Activated T-helper 9 cell treated with anti-CD3 and anti-CD28 coated beads, Interleukin-2, amount 50 U/mL, for 16 hours (primary cell): Measurements from ENCODE around the gene FOXP1.

Experiments
- DNase-seq: peaks from one replicate; pipeline ENCODE4 v3.0.0-alpha.2; 2020; ENCODE audit warnings: low read depth

The FOXP1 gene

DNA sequence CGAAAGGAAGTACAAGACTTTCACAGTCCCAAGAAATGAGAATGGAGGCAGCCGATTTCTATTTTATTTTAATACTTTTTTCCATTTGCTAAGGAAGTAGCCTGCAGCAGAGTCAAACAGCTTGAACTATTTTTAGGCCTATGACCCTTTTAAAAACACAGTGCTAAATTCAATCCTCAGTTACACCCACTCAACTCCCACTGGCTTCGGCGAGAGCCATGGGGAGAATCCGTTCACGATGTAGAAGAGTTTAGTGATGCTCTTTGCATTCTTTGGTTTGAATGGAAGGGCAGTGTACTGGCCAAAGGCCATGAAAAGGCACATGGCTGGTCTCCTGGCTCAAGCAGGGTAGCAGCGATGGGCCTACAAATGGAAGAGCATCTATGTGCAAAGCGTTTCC is 343.5 kb downstream of the FOXP1 start:
- DNase-seq: no peak

DNA sequence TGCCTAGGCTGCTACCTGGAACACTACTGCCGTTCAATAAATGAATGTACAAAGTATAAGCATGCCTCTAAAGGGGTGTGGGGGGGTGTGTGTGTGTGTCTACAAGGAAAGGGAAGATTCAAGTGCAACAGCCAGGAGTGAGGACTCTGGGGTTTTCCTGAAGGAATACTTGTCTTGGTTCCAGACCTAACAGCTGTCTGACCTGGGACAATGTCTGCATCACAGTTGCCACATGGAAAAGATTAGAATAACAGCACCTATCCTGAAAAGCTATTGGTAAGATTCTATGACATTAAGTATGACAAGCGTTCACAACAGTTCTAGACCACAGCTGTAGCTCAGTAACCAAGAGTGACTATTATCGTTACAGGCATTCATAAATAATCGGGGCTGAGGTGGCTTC is 345.2 kb downstream of the FOXP1 start:
- DNase-seq: no peak

DNA sequence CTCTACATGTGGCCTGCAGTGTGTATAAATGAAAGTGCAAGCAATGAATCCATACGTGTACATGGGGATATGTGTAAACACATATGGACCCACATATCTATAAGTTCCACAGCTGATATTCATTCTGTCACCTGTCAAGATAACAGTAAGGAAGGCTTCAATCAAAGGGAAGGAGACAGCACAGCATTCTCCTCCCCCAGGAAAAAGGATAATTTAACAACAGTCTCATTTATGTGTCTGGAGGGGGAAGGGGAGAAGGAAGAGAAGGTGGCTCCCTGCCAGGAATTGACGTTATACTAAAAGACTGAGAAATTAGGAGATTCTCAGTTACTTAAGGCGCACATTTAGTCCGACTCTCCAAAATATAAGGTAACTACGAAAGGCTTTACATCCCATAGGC is 345.9 kb downstream of the FOXP1 start:
- no peak for DNase-seq

- DNase-seq: no peak
Observed at GRCh38 chr3:71235846-71236245, 347.7 kb downstream of the FOXP1 start.

DNA sequence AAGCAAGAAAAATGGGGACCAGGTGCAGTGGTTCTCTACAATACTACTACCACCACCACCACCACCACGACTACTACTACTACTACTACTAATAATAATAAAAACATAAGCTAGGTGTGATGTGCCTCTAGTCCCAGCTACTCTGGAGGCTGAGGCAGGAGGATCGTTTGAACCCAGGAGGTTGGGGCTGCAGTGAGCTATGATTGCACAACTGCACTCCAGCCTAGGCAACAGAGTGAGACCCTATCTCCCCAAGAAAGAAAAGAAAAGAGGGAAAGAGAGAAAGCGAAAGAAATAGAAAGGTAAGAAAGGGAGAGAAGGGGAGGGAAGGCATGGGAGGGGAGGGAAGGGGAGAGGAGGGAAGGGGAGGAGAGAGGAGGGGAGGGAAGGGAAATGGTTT is 350.6 kb downstream of the FOXP1 start:
- no peak for DNase-seq

- DNase-seq: no peak
Observed at GRCh38 chr3:71232175-71232679, 351.3 kb downstream of the FOXP1 start.

- DNase-seq: no peak
Observed at GRCh38 chr3:71231680-71232079, 351.8 kb downstream of the FOXP1 start.

GRCh38 chr3:71229905-71230657 is 353.4 kb downstream of the FOXP1 start:
- no peak for DNase-seq

DNA sequence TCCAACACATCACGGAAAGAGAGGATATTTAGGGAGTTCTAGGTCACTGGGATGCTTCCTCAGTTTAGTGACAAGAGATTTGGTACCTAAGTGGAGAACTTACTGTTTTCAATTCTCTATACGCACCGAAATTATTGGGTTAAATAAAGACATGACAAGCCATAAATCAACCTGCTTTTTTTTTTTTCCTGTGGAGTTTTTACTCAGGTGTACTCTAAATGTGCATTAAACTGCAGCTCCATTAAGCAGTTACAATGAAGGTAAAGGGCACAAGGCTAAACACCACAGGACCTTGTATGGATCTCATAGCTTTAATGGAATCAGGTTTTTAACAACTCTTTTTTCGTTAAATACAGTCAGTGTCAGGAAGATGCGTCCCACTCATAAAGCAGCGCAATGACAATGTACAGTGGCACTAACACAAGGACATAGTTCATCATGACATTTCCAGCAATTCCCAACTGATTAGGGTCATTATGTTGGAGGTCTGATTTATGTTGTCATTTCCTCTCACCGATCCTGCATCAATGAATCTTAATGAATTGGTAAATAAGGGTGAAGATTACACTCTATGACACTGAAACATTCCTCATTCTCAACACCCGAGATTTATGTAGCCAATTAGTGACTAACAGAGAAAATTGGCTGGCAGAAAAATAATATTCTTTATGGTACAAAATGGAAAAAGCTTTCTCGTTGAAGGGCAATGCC is 355.2 kb downstream of the FOXP1 start:
- no peak for DNase-seq

GRCh38 chr3:71227270-71227661 is 356.3 kb downstream of the FOXP1 start:
- no peak for DNase-seq

DNA sequence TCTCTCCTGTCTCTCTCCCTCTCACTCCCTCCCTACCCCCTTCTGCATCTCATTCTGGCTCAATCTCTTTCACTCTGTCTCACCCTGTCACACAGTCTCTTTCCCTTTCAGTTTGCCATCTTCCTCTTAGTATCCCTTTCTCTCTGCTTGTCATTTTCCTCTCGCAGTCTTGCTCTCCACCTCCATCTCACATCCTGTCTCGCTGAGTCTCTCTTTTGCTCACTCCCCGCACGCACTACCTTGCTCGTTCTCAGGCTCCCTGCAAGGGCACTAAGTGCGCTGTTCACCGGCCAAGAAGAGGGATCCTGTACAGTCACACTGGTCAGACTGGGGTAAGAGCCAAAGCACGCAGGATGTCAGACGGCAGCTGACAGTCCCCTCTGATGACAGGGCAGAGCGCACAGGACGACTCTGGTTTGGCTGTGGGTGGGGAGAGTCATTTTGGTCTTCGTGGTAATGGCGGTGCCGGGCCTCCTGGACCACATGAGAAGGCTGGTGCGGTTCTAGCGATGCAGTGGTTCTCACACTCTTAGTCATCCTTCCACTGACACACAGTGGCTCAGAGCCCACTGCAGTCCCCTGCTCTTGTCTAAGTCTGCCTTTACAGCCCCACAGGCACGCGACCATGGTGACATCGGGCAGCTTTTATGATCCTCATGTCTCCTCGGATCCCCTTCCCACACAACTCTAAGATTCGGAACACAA is 356.8 kb downstream of the FOXP1 start:
- peak; percentile 81 for DNase-seq

DNA sequence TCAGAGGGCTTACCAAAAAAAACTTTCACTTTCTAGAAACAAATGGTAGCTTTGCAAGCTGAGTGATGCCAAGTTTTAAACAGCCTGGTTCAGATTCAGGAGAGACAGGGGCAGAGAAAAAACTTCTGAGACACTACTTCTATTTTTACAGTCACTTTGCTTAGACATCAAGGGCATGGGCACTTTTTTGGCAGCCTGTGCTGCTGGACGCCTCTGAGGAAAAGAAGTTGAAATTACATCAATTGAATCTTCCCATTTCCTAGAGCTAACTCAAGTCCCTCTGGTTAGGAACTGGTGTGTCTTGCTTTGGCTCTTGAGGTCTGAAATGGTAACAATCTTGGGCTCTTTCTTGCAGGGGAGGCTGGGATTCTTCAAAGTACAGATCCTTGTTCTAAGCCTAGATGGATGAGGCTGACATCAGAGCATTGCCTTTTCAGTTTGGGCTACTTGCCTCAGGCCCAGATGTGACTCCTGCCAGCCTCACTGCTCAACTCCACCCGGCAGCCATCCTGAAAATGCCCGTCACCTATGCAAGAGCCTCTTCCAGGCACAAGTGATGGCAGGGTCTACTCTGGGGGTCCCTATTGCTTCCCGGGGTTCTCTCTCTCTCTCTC is 357.5 kb downstream of the FOXP1 start:
- DNase-seq: no peak

DNA sequence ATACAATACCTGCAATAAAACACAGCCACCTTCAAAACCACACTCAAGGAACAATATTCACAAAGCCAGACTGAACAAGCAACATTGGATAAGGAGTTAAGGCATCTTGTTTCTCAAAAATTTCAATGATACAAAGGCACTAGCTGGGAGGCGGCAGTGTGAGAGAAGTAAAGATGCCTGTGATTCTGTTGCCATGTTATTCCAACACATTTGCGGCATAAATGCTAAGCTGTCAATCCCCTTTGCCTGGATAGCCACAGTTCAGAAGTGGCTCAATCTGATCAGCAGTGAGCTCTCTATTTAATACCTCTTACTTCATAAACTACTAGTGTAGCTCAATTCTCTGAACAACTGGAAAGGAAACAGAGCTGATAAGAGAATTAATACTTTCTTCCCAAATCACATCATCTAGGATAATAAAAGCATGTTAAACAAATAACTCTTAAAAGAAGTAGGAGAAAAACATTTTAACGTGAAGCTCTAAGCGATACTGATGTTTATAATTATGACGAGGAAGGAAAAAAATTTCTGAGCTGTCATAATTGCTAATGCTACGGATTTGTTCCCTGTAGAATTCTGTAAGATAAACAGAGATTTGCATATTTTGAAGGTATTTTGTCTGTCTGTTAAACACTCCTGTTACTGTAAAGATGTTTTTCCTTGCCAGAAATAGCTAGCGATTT is 358.4 kb downstream of the FOXP1 start:
- no peak for DNase-seq

DNA sequence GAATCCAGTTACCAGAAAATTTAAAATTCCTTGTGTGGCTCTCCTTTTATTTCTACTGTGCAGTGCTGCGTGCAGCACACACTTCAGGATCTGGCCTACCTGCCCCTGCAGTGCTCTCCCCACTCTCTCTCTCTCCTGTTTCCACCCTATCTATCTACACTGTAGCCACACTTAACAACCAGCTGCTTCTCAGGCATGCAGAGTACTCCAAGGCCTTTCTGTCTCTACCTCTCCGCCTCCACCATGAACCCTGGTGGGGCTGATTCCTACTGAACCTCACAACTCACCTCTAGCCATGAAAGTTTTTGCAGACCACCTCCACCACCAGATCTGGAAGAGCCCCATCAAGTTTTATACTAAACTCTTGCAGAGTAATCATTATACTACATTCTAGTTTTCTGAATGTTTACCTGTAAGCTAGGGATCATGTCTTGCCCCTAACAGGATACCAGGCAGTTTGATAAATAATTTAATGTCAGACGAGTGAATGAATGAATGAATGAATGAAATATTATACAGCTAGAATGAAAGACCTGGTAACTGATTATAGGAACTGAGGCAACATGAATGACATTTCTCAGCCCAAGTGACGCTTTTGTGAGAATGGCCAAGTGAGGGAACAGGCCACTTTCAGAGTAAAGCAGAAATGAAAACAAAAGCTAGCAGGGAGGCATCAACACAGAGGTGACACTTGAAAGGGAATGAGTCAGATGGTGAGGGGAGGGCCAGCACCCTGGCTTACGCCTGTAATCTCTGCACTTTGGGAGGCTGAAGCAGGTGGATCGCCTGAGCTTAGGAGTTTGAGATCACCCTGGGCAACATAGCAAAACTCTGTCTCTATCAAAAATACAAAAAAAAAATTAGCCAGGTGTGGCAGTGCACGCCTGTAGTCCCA is 363.5 kb downstream of the FOXP1 start:
- peak; percentile 10 for DNase-seq

DNA sequence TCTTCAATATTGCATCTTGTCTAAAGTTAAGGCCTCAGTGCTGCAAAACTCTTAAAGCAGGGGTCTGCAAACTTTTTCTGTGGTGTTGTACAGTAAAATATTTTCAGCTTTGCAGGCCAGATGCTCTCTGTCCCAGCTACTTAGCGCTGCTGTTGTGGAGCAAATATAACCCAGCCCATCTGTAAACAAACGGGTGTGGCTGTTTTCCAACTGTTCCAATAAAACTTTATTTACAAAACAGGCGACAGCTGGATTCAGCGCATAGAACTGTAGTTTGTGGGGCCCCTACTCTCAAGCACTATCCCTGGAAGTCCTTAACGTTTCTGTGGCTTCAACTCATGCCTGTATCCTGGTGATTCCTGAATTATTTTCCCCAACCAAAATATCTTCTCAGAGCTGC is 365.0 kb downstream of the FOXP1 start:
- DNase-seq: no peak

DNA sequence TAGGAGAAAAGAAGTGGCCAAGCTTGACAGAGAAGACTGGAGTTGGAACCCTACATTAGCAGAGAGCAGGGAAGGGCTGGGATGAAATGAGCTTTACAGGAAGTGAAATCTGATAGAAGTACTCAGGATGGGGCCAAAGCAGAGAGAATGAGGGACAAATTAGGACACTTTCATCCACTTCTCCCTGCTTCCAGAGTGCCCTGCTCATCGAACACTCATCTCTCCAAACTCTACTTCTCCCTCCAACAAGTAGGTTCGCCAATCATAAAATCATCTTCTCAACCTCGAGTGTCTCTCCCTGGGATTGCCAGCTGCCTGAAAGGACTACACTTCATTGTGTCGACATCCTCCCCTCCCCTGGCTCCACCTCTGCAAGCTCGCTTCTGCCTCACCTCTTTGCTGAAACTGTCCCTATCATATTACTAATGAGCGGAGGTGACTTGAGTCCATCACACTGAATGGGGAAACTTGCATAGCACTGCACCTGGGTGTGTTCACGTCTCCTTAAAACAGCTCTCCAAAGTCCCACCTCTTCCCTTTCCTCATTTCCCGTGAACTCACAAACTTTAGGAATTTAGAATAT is 365.8 kb downstream of the FOXP1 start:
- DNase-seq: no peak

DNA sequence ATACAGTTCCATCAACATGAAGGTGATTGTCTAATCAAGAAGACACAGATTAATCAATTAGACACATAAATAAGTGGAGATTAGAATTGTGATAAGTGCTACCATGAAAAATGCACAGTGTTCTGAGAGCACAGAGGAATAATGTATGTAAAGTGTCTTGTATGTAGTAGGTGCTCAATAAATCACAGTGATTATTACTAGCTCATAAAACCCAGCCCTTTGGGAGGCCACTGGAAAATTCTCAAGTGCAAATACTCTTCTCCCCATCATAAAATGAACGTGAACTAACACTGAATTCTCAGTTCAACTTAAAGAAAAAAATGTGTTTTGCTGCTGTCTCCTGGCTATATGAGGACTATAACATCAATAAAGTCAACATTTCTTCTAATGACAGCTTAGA is 368.2 kb downstream of the FOXP1 start:
- DNase-seq: no peak

DNA sequence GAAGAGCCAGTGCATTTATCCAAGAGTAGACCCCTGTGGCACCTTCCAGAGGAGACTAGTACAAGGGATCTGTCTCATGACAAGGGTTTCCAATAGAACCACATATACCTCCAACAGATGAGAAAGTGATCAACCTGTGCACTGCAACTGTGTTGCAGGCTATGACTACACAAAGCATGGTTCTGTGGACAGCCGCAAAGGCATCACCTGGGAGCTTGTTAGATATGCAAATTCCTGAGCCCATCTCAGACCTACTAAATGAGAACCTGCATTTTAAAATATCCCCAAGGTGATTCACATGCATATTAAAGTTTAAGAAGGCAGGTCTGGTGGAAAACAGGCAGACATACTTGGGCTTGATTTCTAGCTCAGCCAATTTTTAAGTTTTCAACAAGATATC is 368.7 kb downstream of the FOXP1 start:
- no peak for DNase-seq

DNA sequence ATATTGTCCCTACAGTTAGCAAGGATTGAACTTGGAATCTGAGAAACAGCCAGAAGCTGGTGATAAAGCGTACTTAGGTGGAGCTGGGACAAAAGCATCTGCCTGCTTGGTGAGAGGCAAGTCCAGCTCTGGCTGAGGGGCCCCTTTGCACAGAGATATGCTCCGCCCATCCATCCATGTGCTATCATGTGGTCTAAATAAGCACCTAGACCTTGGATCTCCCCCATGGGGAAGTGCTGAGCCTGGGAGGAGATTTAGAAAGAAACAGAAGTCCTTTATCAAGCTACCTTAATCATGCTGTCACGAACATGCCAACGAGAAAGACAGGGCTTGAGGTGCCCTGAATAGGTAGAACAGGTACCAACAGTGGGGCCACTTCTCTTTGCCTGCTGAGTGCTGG is 369.5 kb downstream of the FOXP1 start:
- DNase-seq: no peak

GRCh38 chr3:71211083-71211482 is 372.4 kb downstream of the FOXP1 start:
- DNase-seq: no peak
